ENCODE data around the gene SETD1B. TPM values are rescaled to one million over a fixed set of nuclear protein-coding genes. Genes with fewer than 3 reads are reported as not detected.

SETD1B gene
- total and polyA plus RNA-seq, 11 donors = 6.2 to 17.0 (median 9.3) TPM

GRCh38 chr12:121779422-121779895, 24.4 kb upstream of the SETD1B start:
- 91 to 97% (median 93%) methylated on average over 12 to 17 of the region's 17 CpGs for WGBS, 4 donors
- Histone ChIP-seq H3K4me3 (no peak overlapping the region), H3K27me3 (no peaks in the 10 kb centered on the region), H3K27ac (no peak overlapping the region), H3K9me3 (no peaks in the 10 kb centered on the region), H3K36me3 (peaks cover 0 to 25% (median 5%) of the 10 kb centered on the region in 9 donors), H3K4me1 (peaks cover 0 to 34% (median 13%) of the 10 kb centered on the region in 12 donors)
- TF ChIP-seq POLR2A (IDR thresholded peaks at IDR 0.05) = no peak
- TF ChIP-seq CTCF (IDR thresholded peaks at IDR 0.05) = no peak
- ATAC-seq = no peak
- intact Hi-C loops (cut with DNase I) = loop anchor here in 5 of 10 donors (5.0 kb wide), 1 partner anchor 33 kb away; no protein-coding TSS in a partner anchor
- no peak for DNase-seq

GRCh38 chr12:121780429-121780828, 23.4 kb upstream of the SETD1B start:
- no peaks in the 10 kb centered on the region for H3K27me3 ChIP-seq
- ATAC-seq = no peak
- H3K27ac ChIP-seq = no peak overlapping the region
- no peaks in the 10 kb centered on the region for H3K9me3 ChIP-seq
- intact Hi-C loops (cut with DNase I) = no loop called here
- 86 to 96% (median 93%) methylated on average over 11 of the region's 11 CpGs for WGBS, 4 donors
- peaks cover 0 to 25% (median 5%) of the 10 kb centered on the region in 9 donors for H3K36me3 ChIP-seq
- TF ChIP-seq CTCF (IDR thresholded peaks at IDR 0.05) (no peak), POLR2A (IDR thresholded peaks at IDR 0.05) (no peak)
- peaks cover 0 to 42% (median 13%) of the 10 kb centered on the region in 12 donors for H3K4me1 ChIP-seq
- no peak for DNase-seq
- H3K4me3 ChIP-seq = no peak overlapping the region

- H3K9me3 ChIP-seq = no peaks in the 10 kb centered on the region
- peaks cover 0 to 39% (median 11%) of the 10 kb centered on the region in 12 donors for H3K4me1 ChIP-seq
- H3K27me3 ChIP-seq = no peaks in the 10 kb centered on the region
- intact Hi-C loops (cut with DNase I) = no loop called here
- WGBS, 4 donors = 32 to 47% (median 42%) methylated on average over 11 to 12 of the region's 12 CpGs
- TF ChIP-seq POLR2A (IDR thresholded peaks at IDR 0.05) (no peak), CTCF (IDR thresholded peaks at IDR 0.05) (no peak)
- H3K36me3 ChIP-seq = peaks cover 0 to 25% (median 5%) of the 10 kb centered on the region in 9 donors
- H3K27ac ChIP-seq = peak overlapping the region in 7 of 12 donors; percentile 2 to 58 (median 34)
- ATAC-seq (peak in 3 of 4 donors; percentile 15 to 38 (median 17)), DNase-seq (peak in 1 of 5 donors; percentile 36)
- H3K4me3 ChIP-seq = peak overlapping the region in 2 of 12 donors; percentile 3 to 9
Observed at GRCh38 chr12:121781484-121781997, 22.3 kb upstream of the SETD1B start.

- DNase-seq (peak in 1 of 5 donors; percentile 23), ATAC-seq (peak in 3 of 4 donors; percentile 9 to 23 (median 13))
- H3K4me1 ChIP-seq = peaks cover 0 to 46% (median 13%) of the 10 kb centered on the region in 12 donors
- H3K36me3 ChIP-seq = peaks cover 0 to 25% (median 5%) of the 10 kb centered on the region in 9 donors
- no peak for TF ChIP-seq POLR2A (IDR thresholded peaks at IDR 0.05)
- WGBS, 4 donors = 36 to 54% (median 47%) methylated on average over 14 of the region's 14 CpGs
- peak overlapping the region in 8 of 12 donors; percentile 2 to 58 (median 34) for H3K27ac ChIP-seq
- intact Hi-C loops (cut with DNase I) = no loop called here
- no peaks in the 10 kb centered on the region for H3K9me3 ChIP-seq
- peak overlapping the region in 2 of 12 donors; percentile 3 to 9 for H3K4me3 ChIP-seq
- H3K27me3 ChIP-seq = no peaks in the 10 kb centered on the region
Observed at GRCh38 chr12:121781998-121782979, 21.5 kb upstream of the SETD1B start.

Data from heart left ventricle (tissue), 16 donors.